Epithelial cell of proximal tubule (primary cell): Measurements from ENCODE around the gene TMEM220. TPM values are rescaled to one million over a fixed set of nuclear protein-coding genes. Genes with fewer than 3 reads are reported as not detected.
"Not testable (repeated sequence)": the region's sequence is repeated elsewhere in the genome, so short reads cannot be mapped to it uniquely, and the experiment has no call there.

Source experiments
- DNase-seq: peaks from one replicate; pipeline ENCODE4 v3.0.0-alpha.2; 2011; ENCODE audit warnings: low read depth
- H3K4me3 ChIP-seq: 2 replicates; pipeline ENCODE4 v1.5.1; 2011; ENCODE audit warnings: low read depth, mild to moderate bottlenecking, low read length
- total RNA-seq: library from RNA; depleted of rRNA; stranded (reverse); fragments of >200 nt; gene quantifications from 2 replicates; pipeline ENCODE4 v1.2.3, GENCODE V29; 2015
- TF ChIP-seq, protein P1 (sequence below): conservative IDR thresholded peaks from 2 replicates; pipeline ENCODE4 v1.5.1; 2012; ENCODE audit warnings: low read depth, mild to moderate bottlenecking, low read length

TMEM220 gene
- total RNA-seq, 1 donor from 2014 or later: not detected

DNA sequence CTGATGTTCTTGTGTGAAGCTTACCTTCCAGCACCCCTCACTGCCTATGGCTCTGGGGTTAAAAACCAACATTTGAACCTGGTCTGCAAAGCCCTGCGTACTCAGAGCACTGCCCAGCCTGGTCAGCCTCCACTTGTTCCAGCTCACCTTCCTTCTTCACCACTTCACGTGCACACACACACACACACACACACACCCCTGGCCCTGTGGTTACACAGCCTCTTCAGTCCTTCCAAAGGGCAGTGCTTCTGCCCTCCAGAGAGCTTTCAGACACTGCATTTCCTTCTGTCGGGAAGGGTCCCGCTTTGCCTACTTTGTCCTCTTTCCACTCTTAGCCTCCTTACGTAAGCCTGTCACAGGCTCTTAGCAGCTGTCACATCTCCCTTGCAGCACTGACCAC lies 9.6 kb upstream of the TMEM220 start:
- TF ChIP-seq, protein P1, sequence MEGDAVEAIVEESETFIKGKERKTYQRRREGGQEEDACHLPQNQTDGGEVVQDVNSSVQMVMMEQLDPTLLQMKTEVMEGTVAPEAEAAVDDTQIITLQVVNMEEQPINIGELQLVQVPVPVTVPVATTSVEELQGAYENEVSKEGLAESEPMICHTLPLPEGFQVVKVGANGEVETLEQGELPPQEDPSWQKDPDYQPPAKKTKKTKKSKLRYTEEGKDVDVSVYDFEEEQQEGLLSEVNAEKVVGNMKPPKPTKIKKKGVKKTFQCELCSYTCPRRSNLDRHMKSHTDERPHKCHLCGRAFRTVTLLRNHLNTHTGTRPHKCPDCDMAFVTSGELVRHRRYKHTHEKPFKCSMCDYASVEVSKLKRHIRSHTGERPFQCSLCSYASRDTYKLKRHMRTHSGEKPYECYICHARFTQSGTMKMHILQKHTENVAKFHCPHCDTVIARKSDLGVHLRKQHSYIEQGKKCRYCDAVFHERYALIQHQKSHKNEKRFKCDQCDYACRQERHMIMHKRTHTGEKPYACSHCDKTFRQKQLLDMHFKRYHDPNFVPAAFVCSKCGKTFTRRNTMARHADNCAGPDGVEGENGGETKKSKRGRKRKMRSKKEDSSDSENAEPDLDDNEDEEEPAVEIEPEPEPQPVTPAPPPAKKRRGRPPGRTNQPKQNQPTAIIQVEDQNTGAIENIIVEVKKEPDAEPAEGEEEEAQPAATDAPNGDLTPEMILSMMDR: no peak
- H3K4me3 ChIP-seq: no peak overlapping the region
- DNase-seq: no peak

DNA sequence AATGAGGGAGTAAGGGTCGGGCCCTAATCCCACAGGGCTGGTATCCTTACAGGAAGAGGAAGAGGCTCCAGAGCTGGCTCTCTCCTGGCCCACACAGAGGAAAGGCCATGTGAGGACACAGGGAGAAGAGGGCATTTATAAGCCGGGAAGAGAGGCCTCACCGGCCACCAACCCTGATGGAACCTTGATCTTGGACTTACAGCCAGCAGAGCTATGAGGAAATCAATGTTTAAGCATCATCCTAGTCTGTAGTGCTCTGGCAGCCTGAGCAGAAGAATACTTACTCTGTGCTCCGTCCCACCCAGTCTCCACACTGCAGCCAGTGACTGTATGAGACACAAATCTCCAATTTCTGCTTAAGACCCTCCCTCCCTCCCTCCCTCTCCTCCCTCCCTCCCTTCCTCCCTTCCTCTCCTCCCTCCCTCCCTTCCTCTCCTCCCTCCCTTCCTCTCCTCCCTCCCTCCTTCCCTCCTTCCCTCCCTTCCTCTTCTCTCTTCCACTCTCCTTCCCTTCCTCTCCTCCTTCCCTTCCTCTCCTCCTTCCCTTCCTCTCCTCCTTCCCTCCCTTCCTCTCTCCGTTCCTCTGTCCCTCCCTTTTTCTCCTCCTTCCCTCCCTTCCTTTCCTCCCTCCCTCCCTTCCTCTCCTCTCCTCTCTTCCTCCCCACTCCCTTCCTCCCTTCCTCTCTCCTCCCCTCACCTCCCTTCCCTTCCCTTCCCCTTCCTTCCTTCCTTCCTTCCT lies 8.9 kb upstream of the TMEM220 start:
- no peak for DNase-seq
- TF ChIP-seq, protein P1: no peak
- H3K4me3 ChIP-seq: no peak overlapping the region

DNA sequence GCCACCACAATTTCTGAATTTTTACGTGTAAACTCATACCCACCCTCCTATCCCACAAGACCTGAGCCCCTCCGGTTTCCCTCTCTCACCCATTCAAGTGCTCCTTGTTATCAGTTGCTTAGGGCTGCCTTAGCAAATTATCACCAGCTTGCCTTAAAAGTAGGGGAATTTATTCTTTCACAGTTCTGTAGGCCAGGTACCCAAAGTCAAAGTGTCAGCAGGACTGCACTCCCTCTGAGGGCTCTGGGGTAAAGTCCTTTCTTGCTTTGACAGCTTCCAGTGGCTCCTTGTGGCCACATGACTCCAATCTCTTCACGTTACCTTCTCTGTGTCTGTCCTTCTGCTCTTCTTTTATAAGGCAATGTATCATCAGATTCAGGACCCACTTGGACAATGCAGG lies 7.9 kb upstream of the TMEM220 start:
- TF ChIP-seq, protein P1: no peak
- no peak overlapping the region for H3K4me3 ChIP-seq
- no peak for DNase-seq

DNA sequence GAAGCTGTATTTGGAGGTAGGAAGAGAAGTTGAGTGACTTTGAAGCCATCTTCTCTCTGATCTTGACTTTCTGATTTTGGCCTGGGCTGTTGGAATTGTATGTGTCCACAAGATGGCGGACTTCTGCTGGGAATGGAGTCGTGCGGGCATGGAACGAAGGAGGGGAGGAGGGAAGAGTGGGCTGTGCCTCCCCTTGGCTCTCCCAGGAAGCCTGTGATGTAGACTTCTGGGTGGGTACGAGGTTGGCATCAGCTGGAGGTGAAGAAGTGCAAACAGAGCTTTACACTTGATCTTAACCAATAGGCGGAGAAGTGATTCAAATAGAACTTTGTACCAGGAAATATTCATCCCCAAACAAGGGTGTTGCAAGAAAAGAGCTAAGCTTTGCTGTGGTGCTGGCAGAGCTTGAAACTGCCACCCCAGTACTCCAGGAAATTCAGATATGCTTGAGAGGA lies 7.4 kb upstream of the TMEM220 start:
- TF ChIP-seq, protein P1: peak; percentile 86
- H3K4me3 ChIP-seq: no peak overlapping the region
- DNase-seq: peak; percentile 61

DNA sequence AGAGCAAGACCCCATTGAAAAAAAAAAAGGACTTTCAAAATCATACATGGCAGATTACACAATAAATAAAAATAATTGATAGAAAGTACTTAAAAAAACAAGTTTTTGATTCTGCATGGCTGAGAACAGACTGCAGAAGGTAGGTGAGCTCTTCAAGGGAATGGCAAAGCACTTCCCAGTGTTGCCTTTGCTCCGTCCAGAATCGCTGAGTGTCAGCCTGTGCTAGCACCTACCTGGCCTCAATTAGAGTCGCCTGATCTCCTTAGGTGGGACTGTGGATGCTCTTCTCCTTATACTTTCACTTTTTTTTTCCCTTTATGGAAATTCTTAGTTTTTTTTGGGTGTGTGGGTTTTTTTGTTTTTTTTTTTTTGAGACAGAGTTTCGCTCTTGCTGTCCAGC lies 6.0 kb upstream of the TMEM220 start:
- TF ChIP-seq, protein P1: no peak
- H3K4me3 ChIP-seq: no peak overlapping the region
- DNase-seq: no peak

DNA sequence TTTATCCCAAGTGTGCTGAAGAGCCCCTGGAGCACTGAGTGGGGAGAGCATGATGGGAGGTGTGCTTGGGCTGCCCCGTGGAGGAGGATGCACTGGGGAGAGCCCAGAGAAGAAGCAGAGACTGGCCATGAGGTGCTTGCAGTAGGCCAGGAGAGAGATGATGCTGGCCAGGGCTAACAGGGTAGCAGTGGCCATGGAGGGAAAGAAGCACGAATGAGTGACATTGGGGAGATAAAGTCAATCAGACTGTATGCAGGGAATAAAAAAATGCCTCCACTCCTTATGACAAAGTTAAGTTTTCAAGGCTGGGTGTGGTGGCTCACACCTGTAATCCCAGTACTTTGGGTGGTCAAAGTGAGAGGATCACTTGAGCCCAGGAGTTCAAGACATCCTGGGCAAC lies 5.4 kb upstream of the TMEM220 start:
- H3K4me3 ChIP-seq: no peak overlapping the region
- DNase-seq: no peak
- TF ChIP-seq, protein P1: no peak

DNA sequence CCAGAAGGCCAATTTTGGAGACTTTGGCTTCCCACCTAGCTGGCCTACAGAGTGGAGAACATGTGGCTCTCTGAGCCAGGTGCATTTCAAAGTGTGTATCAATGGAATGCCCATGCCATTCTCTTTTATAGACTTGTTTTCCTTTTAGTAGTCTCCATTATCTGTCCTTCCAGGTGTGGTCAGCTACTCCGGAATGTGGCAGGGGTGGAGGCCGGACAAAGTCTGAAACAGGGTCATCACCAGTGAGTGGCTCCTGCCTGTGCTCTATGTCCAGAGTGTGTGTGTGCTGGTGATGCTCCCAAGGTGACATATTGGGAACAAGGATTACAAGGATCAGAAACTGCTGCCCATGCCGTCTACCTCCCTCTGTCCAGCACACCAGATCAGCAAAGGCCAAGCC lies 3.8 kb upstream of the TMEM220 start:
- no peak for DNase-seq
- no peak overlapping the region for H3K4me3 ChIP-seq
- TF ChIP-seq, protein P1: no peak

DNA sequence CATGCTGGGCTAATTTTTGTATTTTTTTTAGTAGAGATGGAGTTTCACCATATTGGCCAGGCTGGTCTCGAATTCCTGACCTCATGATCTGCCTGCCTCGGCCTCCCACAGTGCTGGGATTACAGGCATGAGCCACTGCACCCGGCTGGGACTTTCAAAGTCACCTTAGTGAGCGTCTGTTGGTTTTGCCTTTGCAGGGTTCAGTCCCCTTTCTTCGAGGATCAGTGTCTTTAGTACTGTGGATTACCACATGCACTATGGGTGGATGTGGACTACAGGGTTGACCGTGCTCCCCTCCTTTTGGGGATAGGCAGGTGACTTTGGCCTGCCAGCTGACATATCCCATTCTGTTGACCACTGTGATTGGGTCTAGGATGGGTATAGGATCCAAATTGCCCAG lies 2.3 kb upstream of the TMEM220 start:
- DNase-seq, H3K4me3 ChIP-seq: not testable (repeated sequence)
